GM12873 (cell line): ENCODE data around the gene RFC5.

ENCODE experiments used
- CTCF ChIP-seq: IDR thresholded peaks from 2 replicates; pipeline ENCODE4 v1.5.1; 2012; ENCODE audit warnings: low read depth, mild to moderate bottlenecking, moderate library complexity, low read length, control low read depth; ENCODE audit not compliant: insufficient read depth; ENCODE audit errors: missing control alignments

Gene RFC5

GRCh38 chr12:118016424-118017264, at the start of gene RFC5:
TSS of gene RFC5 (plus strand) at chr12:118016703. CDS start at chr12:118016828, 125 bp downstream.
- no peak for TF ChIP-seq CTCF

GRCh38 chr12:117967043-117967442, 49.5 kb upstream of the RFC5 start:
- no peak for TF ChIP-seq CTCF

- no peak for TF ChIP-seq CTCF
Measured at GRCh38 chr12:117967512-117967911, 49.0 kb upstream of the RFC5 start.

GRCh38 chr12:117968151-117968789, 48.2 kb upstream of the RFC5 start:
- no peak for TF ChIP-seq CTCF

GRCh38 chr12:117968826-117969659, 47.5 kb upstream of the RFC5 start, which contains the start of gene KSR2:
TSS of gene KSR2 (minus strand) at chr12:117968990. CDS start at chr12:117968255, 735 bp downstream.
- no peak for TF ChIP-seq CTCF

- TF ChIP-seq CTCF = no peak
Measured at GRCh38 chr12:117970334-117970733, 46.2 kb upstream of the RFC5 start.
